Measurements from ENCODE around the gene A2M. TPM values are rescaled to one million over a fixed set of nuclear protein-coding genes. Genes with fewer than 3 reads are reported as not detected.

A2M gene
- total RNA-seq, 6 donors from 2014 or later, result 314 to 2,437 (median 1,163) TPM

GRCh38 chr12:9127936-9128663 is 12.4 kb upstream of the A2M start:
- WGBS, 2 donors, result 95 to 98% methylated on average over 12 to 35 of the region's 36 CpGs
- H3K27me3 ChIP-seq, result no peaks in the 10 kb centered on the region
- no peak overlapping the region for H3K4me3 ChIP-seq
- H3K9me3 ChIP-seq, result peaks cover 0 to 3% (median 0%) of the 10 kb centered on the region in 4 donors
- ATAC-seq (ENCODE audit: low FRiP score in 2 of 2) (no peak), DNase-seq (peak in 1 of 2 donors; percentile 64)
- TF ChIP-seq, protein P1, sequence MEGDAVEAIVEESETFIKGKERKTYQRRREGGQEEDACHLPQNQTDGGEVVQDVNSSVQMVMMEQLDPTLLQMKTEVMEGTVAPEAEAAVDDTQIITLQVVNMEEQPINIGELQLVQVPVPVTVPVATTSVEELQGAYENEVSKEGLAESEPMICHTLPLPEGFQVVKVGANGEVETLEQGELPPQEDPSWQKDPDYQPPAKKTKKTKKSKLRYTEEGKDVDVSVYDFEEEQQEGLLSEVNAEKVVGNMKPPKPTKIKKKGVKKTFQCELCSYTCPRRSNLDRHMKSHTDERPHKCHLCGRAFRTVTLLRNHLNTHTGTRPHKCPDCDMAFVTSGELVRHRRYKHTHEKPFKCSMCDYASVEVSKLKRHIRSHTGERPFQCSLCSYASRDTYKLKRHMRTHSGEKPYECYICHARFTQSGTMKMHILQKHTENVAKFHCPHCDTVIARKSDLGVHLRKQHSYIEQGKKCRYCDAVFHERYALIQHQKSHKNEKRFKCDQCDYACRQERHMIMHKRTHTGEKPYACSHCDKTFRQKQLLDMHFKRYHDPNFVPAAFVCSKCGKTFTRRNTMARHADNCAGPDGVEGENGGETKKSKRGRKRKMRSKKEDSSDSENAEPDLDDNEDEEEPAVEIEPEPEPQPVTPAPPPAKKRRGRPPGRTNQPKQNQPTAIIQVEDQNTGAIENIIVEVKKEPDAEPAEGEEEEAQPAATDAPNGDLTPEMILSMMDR (IDR thresholded peaks at IDR 0.05), result no peak
- TF ChIP-seq EP300 (IDR thresholded peaks at IDR 0.05), result no peak
- no peak for TF ChIP-seq POLR2A (IDR thresholded peaks at IDR 0.05)
- no peak for TF ChIP-seq POLR2AphosphoS5 (IDR thresholded peaks at IDR 0.05)
- H3K4me1 ChIP-seq, result peaks cover 0 to 9% (median 7%) of the 10 kb centered on the region in 4 donors
- H3K27ac ChIP-seq, result no peak overlapping the region
- no peaks in the 10 kb centered on the region for H3K36me3 ChIP-seq

DNA sequence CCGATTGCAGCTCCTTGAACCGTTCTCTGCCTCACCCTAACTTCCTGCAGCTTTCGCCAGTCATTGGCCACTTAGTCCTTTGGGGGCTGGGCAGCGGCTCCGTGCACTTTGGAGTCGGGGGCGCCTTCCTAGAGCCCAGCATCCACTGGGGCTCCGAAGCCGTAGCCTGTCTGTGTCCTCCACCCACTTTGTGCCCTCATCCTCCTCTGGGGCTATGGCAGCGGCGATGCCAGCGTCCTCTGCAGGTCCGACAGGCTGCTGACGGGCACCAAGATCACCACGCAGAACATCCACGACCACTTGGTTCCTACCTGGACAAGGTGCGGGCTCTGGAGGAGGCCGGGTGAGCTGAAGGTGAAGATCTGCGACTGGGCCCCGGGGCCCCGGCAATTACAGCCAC is 11.8 kb upstream of the A2M start:
- no peak overlapping the region for H3K4me3 ChIP-seq
- H3K27ac ChIP-seq, result no peak overlapping the region
- H3K4me1 ChIP-seq, result peaks cover 0 to 12% (median 11%) of the 10 kb centered on the region in 4 donors
- H3K27me3 ChIP-seq, result no peaks in the 10 kb centered on the region
- TF ChIP-seq EP300 (IDR thresholded peaks at IDR 0.05), result no peak
- no peak for TF ChIP-seq POLR2A (IDR thresholded peaks at IDR 0.05)
- TF ChIP-seq, protein P1 (IDR thresholded peaks at IDR 0.05), result no peak
- TF ChIP-seq POLR2AphosphoS5 (IDR thresholded peaks at IDR 0.05), result no peak
- WGBS, 2 donors, result 94 to 98% methylated on average over 14 to 20 of the region's 21 CpGs
- H3K36me3 ChIP-seq, result no peaks in the 10 kb centered on the region
- ATAC-seq (ENCODE audit: low FRiP score in 2 of 2), result no peak
- H3K9me3 ChIP-seq, result peaks cover 0 to 3% (median 0%) of the 10 kb centered on the region in 4 donors
- peak in 1 of 2 donors; percentile 51 for DNase-seq

- Histone ChIP-seq H3K4me3 (peak overlapping the region in 2 of 4 donors; percentile 20 to 31), H3K4me1 (peaks cover 0 to 21% (median 16%) of the 10 kb centered on the region in 4 donors), H3K9me3 (no peaks in the 10 kb centered on the region), H3K27ac (peak overlapping the region; percentile 33 to 67 (median 66)), H3K36me3 (no peaks in the 10 kb centered on the region), H3K27me3 (no peaks in the 10 kb centered on the region)
- peak in 1 of 2 donors; percentile 60 for DNase-seq
- 56 to 96% methylated on average over 1 to 15 of the region's 16 CpGs for WGBS, 2 donors
- peak; percentile 14 to 63 for ATAC-seq (ENCODE audit: low FRiP score in 2 of 2)
- TF ChIP-seq, protein P1 (IDR thresholded peaks at IDR 0.05), result no peak
- no peak for TF ChIP-seq EP300 (IDR thresholded peaks at IDR 0.05)
- no peak for TF ChIP-seq POLR2AphosphoS5 (IDR thresholded peaks at IDR 0.05)
- TF ChIP-seq POLR2A (IDR thresholded peaks at IDR 0.05), result no peak
Observed at GRCh38 chr12:9124383-9125031, 8.8 kb upstream of the A2M start.

DNA sequence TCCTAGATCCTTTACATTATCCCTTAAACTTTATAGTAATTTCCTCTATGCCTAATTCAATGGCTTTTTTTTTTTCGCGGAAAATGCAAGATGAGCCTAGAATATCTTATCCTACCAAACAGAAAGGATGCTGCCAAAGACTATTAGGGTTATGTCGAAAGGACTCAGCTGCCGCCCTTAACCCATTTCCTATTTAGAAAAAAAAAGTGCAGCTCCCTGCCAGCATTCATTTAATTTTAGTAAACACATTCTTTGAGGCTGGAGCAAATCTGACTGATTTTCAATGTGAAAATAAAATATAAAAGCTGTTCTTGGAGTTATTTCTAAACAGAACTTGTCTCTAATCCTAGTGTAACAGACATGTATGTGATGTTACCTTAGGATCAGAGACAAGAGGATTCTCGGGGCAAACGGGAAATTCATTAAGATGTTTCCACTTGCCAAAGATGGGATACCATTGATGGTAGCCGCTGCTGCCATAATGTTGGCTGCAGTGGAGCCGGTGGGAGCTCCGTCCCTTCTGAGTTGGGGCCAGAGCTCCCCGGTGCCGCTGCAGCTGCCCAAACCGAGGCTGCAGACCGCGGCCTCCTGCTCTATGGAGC is 8.2 kb upstream of the A2M start:
- H3K4me3 ChIP-seq, result peak overlapping the region in 2 of 4 donors; percentile 28 to 31
- H3K4me1 ChIP-seq, result peaks cover under 1 to 27% (median 18%) of the 10 kb centered on the region in 4 donors
- no peaks in the 10 kb centered on the region for H3K27me3 ChIP-seq
- peak overlapping the region; percentile 33 to 67 (median 66) for H3K27ac ChIP-seq
- TF ChIP-seq EP300 (IDR thresholded peaks at IDR 0.05), result no peak
- peak in 1 of 2 donors; percentile 23 for TF ChIP-seq POLR2AphosphoS5 (IDR thresholded peaks at IDR 0.05)
- TF ChIP-seq, protein P1 (IDR thresholded peaks at IDR 0.05), result no peak
- TF ChIP-seq POLR2A (IDR thresholded peaks at IDR 0.05), result no peak
- H3K36me3 ChIP-seq, result no peaks in the 10 kb centered on the region
- WGBS, 2 donors, result 65 to 66% methylated on average over 11 to 14 of the region's 14 CpGs
- H3K9me3 ChIP-seq, result no peaks in the 10 kb centered on the region
- peak in 1 of 2 donors; percentile 25 for ATAC-seq (ENCODE audit: low FRiP score in 2 of 2)
- DNase-seq, result no peak

Measured in upper lobe of left lung (tissue), 6 donors.